NCI-H2227 (cell line): Measurements from ENCODE around the gene GNAQ.

Experiments
- DNase-seq: peaks from one replicate; lab custom pipeline; 2025; ENCODE audit not compliant: unreplicated experiment; lab: John Stamatoyannopoulos, UW

GNAQ gene

GRCh38 chr9:77848897-77849296 lies 182.7 kb downstream of the GNAQ start:
- no peak for DNase-seq

DNA sequence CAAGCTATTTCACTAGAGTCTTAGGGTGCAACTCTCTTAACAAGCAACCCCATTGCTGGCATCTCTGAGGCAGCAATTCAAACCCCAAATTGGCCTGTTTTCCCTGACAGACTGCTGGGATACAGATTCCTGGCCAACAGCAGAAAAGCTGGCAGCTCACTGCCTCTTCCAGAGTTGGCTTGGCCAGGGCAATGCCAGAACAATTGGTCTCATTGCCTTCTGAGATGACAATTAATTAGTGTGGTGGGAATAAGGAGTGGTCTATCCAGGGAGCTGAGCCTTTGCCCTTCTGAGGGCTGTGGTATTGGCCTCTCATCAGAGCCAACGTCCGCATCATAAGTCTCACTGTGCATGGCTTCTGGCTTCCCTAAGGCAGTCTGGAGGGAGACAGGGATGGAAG lies 183.2 kb downstream of the GNAQ start:
- DNase-seq: no peak

- DNase-seq: no peak
These were observed 184.0 kb downstream of the GNAQ start for GRCh38 chr9:77847626-77848025.

- DNase-seq: no peak
These were observed 184.5 kb downstream of the GNAQ start for GRCh38 chr9:77847059-77847499.

DNA sequence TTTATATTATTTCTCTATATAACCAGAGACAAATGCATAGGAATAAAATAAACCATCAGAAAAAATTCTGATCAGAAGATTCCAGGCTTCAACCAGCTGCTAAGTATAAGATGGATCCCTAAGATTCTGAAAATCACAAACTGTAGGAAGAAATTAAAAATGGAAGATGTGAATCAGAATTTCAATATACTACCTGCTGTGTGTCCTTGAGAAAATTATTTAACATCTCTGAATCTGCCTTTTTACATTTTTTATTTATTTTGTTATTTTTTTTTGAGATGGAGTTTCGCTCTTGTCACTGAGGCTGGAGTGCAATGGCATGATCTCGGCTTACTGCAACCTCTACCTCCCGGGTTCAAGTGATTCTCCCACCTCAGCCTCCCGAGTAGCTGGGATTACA lies 187.2 kb downstream of the GNAQ start:
- no peak for DNase-seq

GRCh38 chr9:77843871-77844155 lies 187.8 kb downstream of the GNAQ start:
- DNase-seq: no peak

GRCh38 chr9:77843076-77843870 lies 188.3 kb downstream of the GNAQ start:
- no peak for DNase-seq

- no peak for DNase-seq
These were observed 189.7 kb downstream of the GNAQ start for GRCh38 chr9:77841739-77842386.

GRCh38 chr9:77839459-77840140 lies 192.0 kb downstream of the GNAQ start:
- no peak for DNase-seq

- no peak for DNase-seq
These were observed 192.6 kb downstream of the GNAQ start for GRCh38 chr9:77838986-77839385.

DNA sequence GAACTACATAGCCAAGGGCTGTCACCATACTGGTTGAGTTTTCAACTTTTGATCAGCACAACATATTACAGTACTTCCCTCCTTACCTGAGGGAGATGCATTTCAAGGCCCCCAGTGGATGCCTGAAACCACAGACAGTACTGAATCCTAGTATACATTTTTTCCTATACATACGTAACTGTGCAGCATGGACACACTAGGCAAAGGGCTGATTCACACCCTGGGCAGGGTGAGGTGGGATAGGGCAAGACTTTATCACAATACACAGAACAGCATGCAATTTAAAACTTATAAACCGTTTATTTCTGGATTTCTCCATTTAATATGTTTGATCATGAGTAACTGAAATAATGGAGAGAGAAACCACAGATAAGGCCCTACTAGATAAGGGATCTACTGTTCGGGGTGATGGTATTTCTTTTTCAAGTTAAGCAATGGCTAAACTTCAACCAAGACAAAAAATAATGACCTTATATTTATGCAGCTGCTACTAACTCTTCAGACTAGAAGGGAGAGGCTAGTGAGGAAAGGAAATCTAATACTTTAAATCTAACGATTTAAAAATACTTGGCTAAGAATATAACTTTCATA lies 196.6 kb downstream of the GNAQ start:
- DNase-seq: no peak

GRCh38 chr9:77833561-77834429 lies 197.8 kb downstream of the GNAQ start:
- no peak for DNase-seq

DNA sequence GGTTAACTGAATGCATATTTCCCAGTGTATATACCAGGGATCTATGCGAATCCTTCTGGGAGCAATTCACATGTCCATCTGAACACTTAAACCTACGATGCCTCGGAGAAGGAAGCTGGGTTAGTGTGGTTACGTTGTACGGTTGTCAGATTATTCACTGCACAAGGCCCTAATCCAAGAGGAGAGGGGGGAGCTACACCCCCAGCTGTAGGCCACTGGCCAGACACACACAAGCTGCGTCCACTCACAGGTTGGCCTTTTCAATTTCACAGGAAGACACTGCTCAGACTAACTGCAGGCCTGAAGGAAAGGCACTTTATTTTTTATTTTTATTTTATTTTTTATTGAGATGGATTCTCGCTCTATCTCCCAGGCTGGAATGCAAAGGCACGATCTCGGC lies 199.0 kb downstream of the GNAQ start:
- DNase-seq: no peak

DNA sequence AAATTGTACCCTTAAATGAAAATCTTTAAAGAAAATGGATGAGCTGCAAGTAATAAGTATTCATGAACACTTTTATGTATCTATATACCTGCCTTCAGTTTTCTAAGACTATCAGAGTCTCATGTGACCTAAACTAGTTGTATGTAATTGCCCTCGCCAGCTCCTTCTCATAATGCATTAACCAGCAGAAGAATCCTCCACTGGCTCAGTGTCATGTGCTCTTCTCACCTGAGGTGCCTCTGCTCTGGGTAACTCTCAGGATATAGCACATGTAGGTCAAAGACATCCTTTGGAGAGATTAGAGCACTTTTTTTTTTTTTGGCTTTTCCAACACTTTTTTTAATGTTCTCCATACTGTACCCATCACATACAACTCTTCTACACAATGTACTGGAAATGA lies 199.8 kb downstream of the GNAQ start:
- DNase-seq: no peak

DNA sequence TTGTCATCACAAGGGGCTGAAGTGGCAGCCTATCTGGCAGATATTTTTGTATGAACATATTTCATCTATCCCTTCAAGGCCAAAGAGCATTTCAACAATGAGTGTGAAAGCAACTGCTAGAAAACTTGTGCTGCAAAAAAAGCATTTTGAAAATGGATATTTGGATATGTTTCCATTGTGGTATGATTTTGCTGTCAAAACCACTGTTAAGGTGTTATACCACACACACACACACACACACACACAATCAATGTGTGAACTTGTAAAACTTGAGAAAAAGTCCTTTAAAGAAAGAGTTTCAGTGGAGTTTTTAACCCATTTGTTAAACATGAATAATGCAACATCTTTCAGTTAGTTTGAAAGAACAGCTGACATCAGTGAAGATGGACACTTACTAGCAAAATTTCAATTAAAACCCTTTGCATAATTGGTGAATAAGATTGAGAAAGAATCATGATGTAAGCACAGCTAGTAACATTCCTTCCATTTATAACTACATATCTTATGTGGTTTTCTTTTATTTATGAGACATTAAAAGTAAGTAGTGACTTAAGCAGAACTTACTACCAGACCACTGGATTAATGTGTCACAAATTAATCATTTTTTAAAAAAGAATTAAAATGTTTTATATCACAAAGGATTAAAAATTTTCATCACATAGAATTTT lies 200.9 kb downstream of the GNAQ start:
- DNase-seq: no peak

DNA sequence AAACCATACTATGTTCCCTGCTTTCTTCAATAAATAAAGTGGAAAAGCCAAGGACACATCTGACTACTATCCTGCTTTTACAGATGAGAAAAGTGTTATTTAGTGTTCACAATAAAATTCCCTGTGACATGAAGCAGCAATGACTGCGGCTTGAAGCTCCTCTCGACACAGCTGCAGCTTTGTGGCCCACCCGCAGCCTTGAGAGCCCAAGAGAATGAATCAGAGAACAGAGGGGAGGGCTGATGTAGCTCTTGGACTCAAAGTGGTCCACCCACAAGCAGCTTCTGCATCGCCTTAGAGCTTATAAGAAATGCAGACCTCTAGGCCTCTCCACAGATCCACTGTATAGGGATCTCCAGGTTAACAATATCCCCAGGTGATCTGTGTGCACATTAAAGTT lies 202.2 kb downstream of the GNAQ start:
- no peak for DNase-seq

DNA sequence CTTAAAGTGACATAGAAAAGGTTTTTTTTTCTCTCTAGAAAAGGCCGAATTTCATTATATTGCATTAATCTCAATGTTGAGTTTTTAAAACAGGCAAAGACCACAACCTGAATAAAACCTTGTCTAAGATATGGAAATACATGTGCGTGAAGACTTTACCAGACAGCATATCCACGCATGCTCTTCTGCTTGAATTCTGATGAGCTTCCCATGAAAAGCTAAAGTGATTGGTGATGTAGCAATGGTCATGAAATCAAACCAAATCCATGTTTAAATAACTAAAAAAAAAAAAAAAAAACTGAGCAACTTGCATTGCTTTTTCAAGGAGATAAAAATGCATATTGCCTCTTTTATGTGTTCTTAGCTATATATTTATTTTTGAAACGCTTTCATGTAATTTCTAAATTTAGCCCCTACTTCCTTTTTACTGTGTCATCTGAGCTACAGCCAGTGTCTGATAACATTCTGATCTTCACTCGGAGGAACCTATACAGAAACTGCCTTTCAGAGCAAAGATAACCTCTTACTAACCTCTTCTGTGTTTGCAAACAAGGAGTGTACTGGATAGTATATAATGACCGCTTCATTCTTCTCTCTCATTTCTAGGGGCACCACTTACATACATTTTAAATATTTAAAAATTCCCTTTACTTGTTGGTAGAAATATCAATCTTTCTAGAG lies 204.4 kb downstream of the GNAQ start:
- DNase-seq: no peak

GRCh38 chr9:77826621-77827020 lies 205.0 kb downstream of the GNAQ start:
- no peak for DNase-seq

GRCh38 chr9:77826116-77826515 lies 205.5 kb downstream of the GNAQ start:
- no peak for DNase-seq

- no peak for DNase-seq
These were observed 206.2 kb downstream of the GNAQ start for GRCh38 chr9:77825361-77825760.
